SK-N-SH (cell line): ENCODE results near the gene MKRN1. TPM values are rescaled to one million over a fixed set of nuclear protein-coding genes. Genes with fewer than 3 reads are reported as not detected.

Source experiments
- CTCF ChIA-PET: fragments of 300-600, 350-600 bp; formaldehyde crosslinking; extraction: SDS; loops from one replicate; lab custom pipeline; 2021; lab: Yijun Ruan, JAX
- POLR2A ChIA-PET: fragments of 350-600 bp; sonication (Branson Sonifier 250); formaldehyde crosslinking; extraction: SDS; loops from one replicate; lab custom pipeline; 2020; ENCODE audit warnings: antibody characterized with exemption, inconsistent platforms; lab: Yijun Ruan, JAX
- DNase-seq: peaks from one replicate; pipeline ENCODE4 v3.0.0; 2012
- H2AFZ ChIP-seq: fragments of 200-600 bp; sonication (generic); 2 replicates; pipeline ENCODE4 v1.8.1; 2016; ENCODE audit warnings: antibody characterized with exemption, mild to moderate bottlenecking, low read depth
- H3F3A ChIP-seq: fragments of 200-600 bp; sonication (generic); replicated peaks from 2 replicates; pipeline ENCODE3; 2016; ENCODE audit warnings: antibody characterized with exemption, mild to moderate bottlenecking; ENCODE audit not compliant: insufficient read depth
- H3K27ac ChIP-seq, 2 experiments: fragments of 200-500 bp in 1 of 2; fragments of 200-600 bp in 1 of 2; sonication (Bioruptor generic) in 1 of 2; sonication (generic), shearing (Covaris generic) in 1 of 2; 2 replicates each; pipeline versions ENCODE4 v1.5.1 to v1.6.1; 2014 to 2016; ENCODE audit warnings: low read depth in 2 of 2, inconsistent platforms in 1 of 2, low read length in 1 of 2, mild to moderate bottlenecking in 1 of 2, mixed read lengths in 1 of 2
- H3K27me3 ChIP-seq: fragments of 200-600 bp; sonication (generic), shearing (Covaris generic); 2 replicates; pipeline ENCODE4 v1.6.1; 2016; ENCODE audit warnings: mixed run types; ENCODE audit not compliant: insufficient read depth
- H3K36me3 ChIP-seq, 2 experiments: fragments of 200-500 bp in 1 of 2; fragments of 200-600 bp in 1 of 2; sonication (Bioruptor generic) in 1 of 2; sonication (generic) in 1 of 2; replicated peaks in 1 of 2; 2 replicates each; pipeline versions ENCODE3 to v1.5.1; 2014 to 2016; ENCODE audit warnings: low read length in 1 of 2, mild to moderate bottlenecking in 1 of 2; ENCODE audit not compliant: insufficient read depth in 2 of 2, control insufficient read depth in 1 of 2
- H3K4me1 ChIP-seq, 2 experiments: fragments of 200-500 bp in 1 of 2; fragments of 200-600 bp in 1 of 2; sonication (Bioruptor generic) in 1 of 2; sonication (generic), shearing (Covaris generic) in 1 of 2; 2 replicates each; pipeline versions ENCODE4 v1.5.1 to v1.6.1; 2014 to 2016; ENCODE audit warnings: low read depth in 1 of 2, low read length in 1 of 2, mixed run types in 1 of 2; ENCODE audit not compliant: insufficient read depth in 2 of 2, control insufficient read depth in 1 of 2
- H3K4me2 ChIP-seq: fragments of 200-600 bp; sonication (generic), shearing (Covaris generic); 2 replicates; pipeline ENCODE4 v1.6.1; 2017; ENCODE audit warnings: mixed run types
- H3K4me3 ChIP-seq, 2 experiments: fragments of 200-500 bp in 1 of 2; fragments of 200-600 bp in 1 of 2; sonication (Bioruptor generic) in 1 of 2; sonication (generic), shearing (Covaris generic) in 1 of 2; 2 replicates each; pipeline versions ENCODE4 v1.5.1 to v1.8.1; 2014 to 2016; ENCODE audit warnings: low read depth in 2 of 2, inconsistent platforms in 1 of 2, low read length in 1 of 2, mild to moderate bottlenecking in 1 of 2, mixed read lengths in 1 of 2, moderate library complexity in 1 of 2
- H3K79me2 ChIP-seq: fragments of 200-600 bp; sonication (generic); 2 replicates; pipeline ENCODE4 v1.8.1; 2017; ENCODE audit warnings: mild to moderate bottlenecking; ENCODE audit not compliant: insufficient read depth
- H3K9ac ChIP-seq: fragments of 200-600 bp; sonication (generic); 2 replicates; pipeline ENCODE4 v1.6.1; 2017; ENCODE audit warnings: mixed run types
- H3K9me2 ChIP-seq: fragments of 200-600 bp; sonication (generic); 2 replicates; pipeline ENCODE4 v1.6.1; 2017; ENCODE audit warnings: mixed run types
- H3K9me3 ChIP-seq: fragments of 200-600 bp; sonication (generic); 2 replicates; pipeline ENCODE4 v1.6.1; 2017; ENCODE audit warnings: mixed run types, mild to moderate bottlenecking, moderate library complexity
- H4K20me1 ChIP-seq: fragments of 200-600 bp; sonication (generic); 2 replicates; pipeline ENCODE4 v1.6.1; 2017; ENCODE audit warnings: mild to moderate bottlenecking, mixed run types; ENCODE audit not compliant: insufficient read depth
- ELF1 ChIP-seq: IDR thresholded peaks from 2 replicates; pipeline ENCODE4 v1.4.0; 2012
- EZH2phosphoT487 ChIP-seq: fragments of 200-600 bp; sonication (generic); IDR thresholded peaks from 2 replicates; pipeline ENCODE4 v1.6.1; 2017; ENCODE audit warnings: low read depth, mixed run types, mild to moderate bottlenecking, antibody characterized with exemption, moderate library complexity, borderline replicate concordance
- FOSL2 ChIP-seq: IDR thresholded peaks from 2 replicates; pipeline ENCODE4 v1.4.0; 2012; ENCODE audit warnings: low read depth, mild to moderate bottlenecking, moderate library complexity, borderline replicate concordance
- GATA2 ChIP-seq: sonication (generic); formaldehyde crosslinking; IDR thresholded peaks from 2 replicates; pipeline ENCODE4 v1.5.0; 2020; ENCODE audit warnings: mild to moderate bottlenecking, missing genetic modification reagents
- MEF2A ChIP-seq: IDR thresholded peaks from 2 replicates; pipeline ENCODE4 v1.4.0; 2012; ENCODE audit warnings: low read depth, borderline replicate concordance
- MXI1 ChIP-seq: IDR thresholded peaks from 2 replicates; pipeline ENCODE4 v1.6.1; 2012; ENCODE audit warnings: mild to moderate bottlenecking, low read depth, low read length, improper control_type of control experiment
- NFIC ChIP-seq: IDR thresholded peaks from 2 replicates; pipeline ENCODE4 v1.4.0; 2012; ENCODE audit warnings: borderline replicate concordance
- RAD21 ChIP-seq: IDR thresholded peaks from 2 replicates; pipeline ENCODE4 v1.6.1; 2012; ENCODE audit warnings: mild to moderate bottlenecking, low read length
- REST ChIP-seq: IDR thresholded peaks from 2 replicates; pipeline ENCODE4 v1.6.1; 2012; ENCODE audit warnings: mild to moderate bottlenecking, low read depth, low read length, moderate library complexity
- RFX5 ChIP-seq: IDR thresholded peaks from 2 replicates; pipeline ENCODE4 v1.6.1; 2012; ENCODE audit warnings: mild to moderate bottlenecking, improper control_type of control experiment, low read length
- RXRA ChIP-seq: IDR thresholded peaks from 2 replicates; pipeline ENCODE4 v1.4.0; 2012; ENCODE audit warnings: low read depth, mild to moderate bottlenecking, borderline replicate concordance
- SMC3 ChIP-seq: IDR thresholded peaks from 2 replicates; pipeline ENCODE4 v1.6.1; 2012; ENCODE audit warnings: low read depth, low read length, improper control_type of control experiment
- TEAD4 ChIP-seq: IDR thresholded peaks from 2 replicates; pipeline ENCODE4 v1.4.0; 2012; ENCODE audit warnings: mild to moderate bottlenecking, borderline replicate concordance; ENCODE audit not compliant: insufficient read depth
- USF2 ChIP-seq: fragments of 150-350 bp; IDR thresholded peaks from 2 replicates; pipeline ENCODE4 v1.6.1; 2017; ENCODE audit warnings: antibody characterized with exemption, low read length, low read depth, borderline replicate concordance
- WGBS: methylation state at CpG from one replicate; pipeline ENCODE4 v1.1.6; 2017; ENCODE audit warnings: low lambda C conversion rate; 5-methylcytosine and 5-hydroxymethylcytosine counted together
- polyA plus RNA-seq, 3 experiments: library from polyadenylated mRNA; depleted of rRNA; stranded (reverse); fragments of >200 nt; gene quantifications; 2 replicates each; pipeline ENCODE4 v1.2.3, GENCODE V29; 2012

MKRN1 gene
- polyA plus RNA-seq, 1 of the 3 experiments (the other 2 are of a cell fraction) = 53.5 TPM

- TF ChIP-seq REST = no peak
- no peak for TF ChIP-seq USF2
- no peak for TF ChIP-seq RXRA
- TF ChIP-seq SMC3 = no peak
- TF ChIP-seq EZH2phosphoT487 = no peak
- TF ChIP-seq RFX5 = no peak
- no peak for TF ChIP-seq TEAD4
- no peak for TF ChIP-seq NFIC
- TF ChIP-seq ELF1 = no peak
- TF ChIP-seq MXI1 = no peak
Measured at GRCh38 chr7:140433396-140433795, 45.9 kb downstream of the MKRN1 start (continued).

- Histone ChIP-seq H3K27ac (no peak overlapping the region), H3K79me2 (no peaks in the 10 kb centered on the region), H3K36me3 (no peaks in the 10 kb centered on the region), H3F3A (no peaks in the 10 kb centered on the region), H3K4me1 (no peaks in the 10 kb centered on the region), H3K9me2 (no peaks in the 10 kb centered on the region), H4K20me1 (no peaks in the 10 kb centered on the region), H3K27me3 (peaks cover 18% of the 10 kb centered on the region; the same call in 1 of the 2 replicates), H3K9me3 (no peaks in the 10 kb centered on the region), H2AFZ (no peak overlapping the region), H3K4me2 (no peak overlapping the region), H3K9ac (no peak overlapping the region), H3K4me3 (no peak overlapping the region)
- 85% methylated on average over 6 of the region's 6 CpGs for WGBS
- DNase-seq = no peak
- no peak for TF ChIP-seq NFIC
- TF ChIP-seq RAD21 = no peak
- TF ChIP-seq MEF2A = no peak
- TF ChIP-seq FOSL2 = no peak
- no peak for TF ChIP-seq GATA2 (CRISPR knock-in tag)
- CTCF ChIA-PET = interaction anchor here (1.0 to 2.5 kb wide), 2 partner anchors 13 to 227 kb away, joined by 3 to 7 read pairs; no protein-coding TSS in a partner anchor
- POLR2A ChIA-PET = no interaction called here
Measured at GRCh38 chr7:140426130-140426529, 53.2 kb downstream of the MKRN1 start.
